Frontal cortex (tissue), 4 donors: ENCODE measurements around the gene BMPR1A. TPM values are rescaled to one million over a fixed set of nuclear protein-coding genes. Genes with fewer than 3 reads are reported as not detected.

Source experiments
- DNase-seq, 2 donors: peaks; one replicate each; pipeline ENCODE4 v3.0.0; 2012; ENCODE audit warnings: low spot score in 2 of 2
- FAIRE-seq: peaks from 2 replicates; lab custom pipeline; 2012; peaks lifted over from hg19 to GRCh38; lab: Jason Lieb, UNC
- total RNA-seq: library from RNA; depleted of rRNA; stranded (reverse); fragments of >200 nt; gene quantifications from one replicate; pipeline ENCODE4 v1.2.3, GENCODE V29; 2014
- donor health status: control.
- donor health status: control.
- donor health status: control.

BMPR1A gene
- total RNA-seq: 46.5 TPM

GRCh38 chr10:86756511-86757112 lies at the start of gene BMPR1A:
BMPR1A (plus strand) TSS chr10:86756619; CDS start chr10:86876019, 119,400 bp downstream.
- DNase-seq: peak in 1 of 2 donors; percentile 44
- FAIRE-seq: no peak

- DNase-seq (no peak), FAIRE-seq (no peak)
These were observed 49.4 kb upstream of the BMPR1A start for GRCh38 chr10:86706977-86707376.

GRCh38 chr10:86707505-86707904 lies 48.9 kb upstream of the BMPR1A start:
- FAIRE-seq (no peak), DNase-seq (no peak)

- FAIRE-seq: no peak
- DNase-seq: no peak
These were observed 48.2 kb upstream of the BMPR1A start for GRCh38 chr10:86708068-86708782.

- FAIRE-seq (no peak), DNase-seq (no peak)
These were observed 47.5 kb upstream of the BMPR1A start for GRCh38 chr10:86708783-86709380.

GRCh38 chr10:86709396-86710185 lies 46.8 kb upstream of the BMPR1A start:
- FAIRE-seq: no peak
- no peak for DNase-seq

GRCh38 chr10:86710987-86711512 lies 45.4 kb upstream of the BMPR1A start:
- FAIRE-seq (no peak), DNase-seq (peak; percentile 93 to 97)

- FAIRE-seq (no peak), DNase-seq (peak in 1 of 2 donors; percentile 73)
These were observed 44.7 kb upstream of the BMPR1A start for GRCh38 chr10:86711513-86712316.

- DNase-seq: no peak
These were observed 44.1 kb upstream of the BMPR1A start for GRCh38 chr10:86712317-86712707.

GRCh38 chr10:86715156-86715795 lies 41.1 kb upstream of the BMPR1A start:
- DNase-seq (no peak), FAIRE-seq (no peak)

More at GRCh38 chr10:86712317-86712707, 44.1 kb upstream of the BMPR1A start:
- FAIRE-seq: no peak

GRCh38 chr10:86715836-86716235 lies 40.6 kb upstream of the BMPR1A start:
- DNase-seq (no peak), FAIRE-seq (no peak)

GRCh38 chr10:86716466-86716865 lies 40.0 kb upstream of the BMPR1A start:
- no peak for FAIRE-seq
- no peak for DNase-seq

GRCh38 chr10:86718556-86718955 lies 37.9 kb upstream of the BMPR1A start:
- FAIRE-seq (no peak), DNase-seq (no peak)

GRCh38 chr10:86721232-86721631 lies 35.2 kb upstream of the BMPR1A start:
- DNase-seq: no peak
- no peak for FAIRE-seq

GRCh38 chr10:86723009-86723408 lies 33.4 kb upstream of the BMPR1A start:
- DNase-seq (no peak), FAIRE-seq (no peak)

GRCh38 chr10:86724445-86724844 lies 32.0 kb upstream of the BMPR1A start:
- DNase-seq (no peak), FAIRE-seq (no peak)

GRCh38 chr10:86725980-86726676 lies 30.3 kb upstream of the BMPR1A start:
- no peak for FAIRE-seq
- DNase-seq: no peak

GRCh38 chr10:86726677-86726999 lies 29.8 kb upstream of the BMPR1A start:
- no peak for FAIRE-seq

More at GRCh38 chr10:86726677-86726999, 29.8 kb upstream of the BMPR1A start:
- no peak for DNase-seq
